CD4-positive, alpha-beta T cell treated with Interleukin-12 subunit alpha and Interleukin-12 subunit beta, for 1 hour (primary cell): Measurements from ENCODE around the gene RANBP3.
"Not testable (repeated sequence)": the region's sequence is repeated elsewhere in the genome, so short reads cannot be mapped to it uniquely, and the experiment has no call there.

ENCODE experiments used
- DNase-seq: peaks from one replicate; pipeline ENCODE4 v3.0.0-alpha.2; 2020

Gene RANBP3

DNA sequence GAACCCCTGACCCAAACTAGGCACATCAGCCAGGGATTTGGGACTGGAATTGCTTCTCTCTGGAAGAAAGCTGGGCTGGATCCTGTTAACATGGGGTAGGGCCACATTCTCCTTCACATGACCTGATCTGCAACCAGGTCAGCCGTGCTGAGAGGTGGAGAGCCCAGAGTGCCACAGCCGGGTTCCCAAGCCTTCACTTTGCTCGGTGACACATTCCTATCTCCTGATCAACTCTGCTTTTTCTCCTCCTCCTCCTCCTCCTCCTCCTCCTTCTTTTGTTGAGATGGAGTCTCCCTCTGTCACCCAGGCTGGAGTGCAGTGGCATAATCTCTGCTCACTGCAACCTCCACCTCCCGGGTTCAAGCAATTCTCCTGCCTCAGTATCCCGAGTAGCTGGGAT lies 7.9 kb upstream of the RANBP3 start:
- DNase-seq, result not testable (repeated sequence)

DNA sequence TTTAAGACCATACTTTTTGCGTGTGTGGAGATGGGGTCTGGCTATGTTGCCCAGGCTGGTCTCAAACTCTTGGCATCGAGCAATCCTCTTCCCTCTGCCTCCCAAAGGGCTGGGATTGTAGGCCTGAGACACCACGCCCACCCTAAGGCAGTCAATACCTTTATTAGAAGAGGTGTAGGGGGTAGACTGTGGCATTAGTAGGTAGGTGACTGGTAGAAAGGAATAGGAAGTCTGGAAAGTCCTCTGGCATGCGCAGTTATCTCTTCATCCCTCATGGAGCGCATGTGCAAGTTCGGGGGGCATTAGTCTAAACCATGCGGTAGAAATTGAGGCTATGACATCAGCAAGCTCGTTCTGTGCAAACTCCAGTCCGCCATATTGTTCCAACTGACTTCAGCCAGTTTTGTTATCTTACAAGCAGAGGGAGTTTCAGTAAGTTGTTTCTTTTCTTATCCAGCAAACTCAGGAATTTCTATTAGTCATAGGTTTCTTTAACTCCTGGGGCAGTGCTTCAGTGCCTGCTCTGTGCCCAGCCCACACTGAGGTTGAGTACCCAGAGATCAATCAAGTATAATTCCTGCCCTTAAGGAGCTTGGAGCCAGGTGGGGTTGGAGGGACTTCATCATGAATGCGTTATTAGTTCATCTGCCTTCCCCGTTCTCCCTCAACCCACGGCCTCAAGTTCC lies 7.3 kb upstream of the RANBP3 start:
- DNase-seq, result no peak

DNA sequence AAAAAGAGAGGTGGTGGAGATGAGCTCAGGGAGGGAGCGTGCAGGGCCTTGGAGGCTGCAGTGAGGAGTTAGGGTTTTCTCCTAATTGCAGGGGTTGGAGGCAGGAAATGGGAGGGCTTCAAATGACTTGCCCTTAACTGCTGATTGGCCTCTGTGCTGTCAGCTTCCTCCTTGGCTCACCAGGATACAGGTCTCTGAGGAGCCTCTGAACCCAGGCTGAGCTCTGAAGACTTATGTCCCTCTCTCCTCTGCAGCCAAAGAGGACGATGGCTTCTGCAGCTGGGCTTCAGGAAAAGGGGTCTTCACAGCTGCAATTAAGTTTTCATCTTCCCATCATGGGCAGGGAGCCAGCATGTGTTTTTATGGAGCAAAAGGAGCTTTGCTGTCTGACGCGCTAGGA lies 6.7 kb upstream of the RANBP3 start:
- no peak for DNase-seq

DNA sequence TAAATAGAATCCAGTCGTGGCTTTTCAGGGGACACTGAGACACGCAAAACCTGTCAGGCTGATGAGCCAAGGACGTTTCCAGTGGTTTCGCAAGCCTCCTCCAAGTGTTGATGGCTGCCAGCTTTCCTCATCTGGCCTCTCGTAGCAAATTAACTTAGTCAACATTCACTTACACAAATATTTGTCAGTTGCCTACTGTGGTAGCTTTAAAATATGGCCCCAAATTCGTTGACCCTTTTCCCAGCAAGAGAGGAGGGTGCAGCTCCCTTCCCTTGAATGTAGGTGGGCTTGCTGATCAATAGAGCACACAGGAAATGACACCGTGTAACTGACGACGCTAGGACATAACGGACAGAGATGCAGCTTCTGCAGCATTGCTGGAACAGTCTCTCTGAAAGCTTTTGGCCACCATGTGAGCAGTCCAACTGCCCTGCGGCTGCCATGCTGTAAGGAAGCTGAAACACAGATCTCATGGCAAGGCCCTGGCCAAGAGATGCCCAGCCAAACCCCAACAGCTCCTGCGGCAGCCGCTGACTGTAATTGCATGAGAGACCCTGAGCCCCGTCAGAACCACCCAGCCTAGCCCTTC lies 5.5 kb upstream of the RANBP3 start:
- no peak for DNase-seq

GRCh38 chr19:5978606-5979552 lies 939 bp upstream of the RANBP3 start:
- DNase-seq, result no peak

- DNase-seq, result no peak
Measured at GRCh38 chr19:5977222-5977784, 637 bp downstream of the RANBP3 start.

DNA sequence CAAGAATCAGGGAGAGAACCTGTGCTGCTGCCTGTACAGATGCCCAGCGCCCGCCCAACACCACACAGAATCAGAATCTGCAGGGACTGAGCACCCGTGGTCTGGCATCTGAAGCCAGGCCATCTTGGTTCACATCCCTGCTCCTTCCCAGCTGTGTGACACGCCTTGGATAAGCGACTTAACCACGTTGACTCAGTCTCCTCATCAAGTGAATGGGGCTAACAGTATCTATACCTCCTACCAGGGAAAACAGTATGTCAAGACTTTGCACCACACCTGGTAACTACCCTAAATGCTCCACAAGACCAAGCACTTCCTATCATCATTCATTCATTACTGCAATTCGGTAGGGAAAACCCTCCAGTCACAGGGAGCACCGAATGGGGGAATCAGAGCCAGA lies 1.2 kb downstream of the RANBP3 start:
- DNase-seq, result no peak

DNA sequence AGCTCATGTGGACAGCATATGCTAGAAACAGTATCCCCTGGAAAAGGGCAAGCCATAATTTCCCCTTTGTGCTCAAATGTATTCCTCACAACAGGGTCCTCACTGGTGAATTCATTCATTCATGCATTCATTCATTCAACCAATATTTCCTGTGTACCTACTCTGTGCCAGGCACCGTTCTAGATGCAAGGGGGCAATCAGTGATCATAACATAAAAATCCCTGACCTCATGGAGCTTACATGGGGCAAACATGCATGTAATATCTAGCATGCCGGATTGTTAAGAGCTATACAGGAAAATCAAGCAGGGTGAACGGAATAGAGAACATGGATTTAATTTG lies 2.6 kb downstream of the RANBP3 start:
- DNase-seq, result no peak

DNA sequence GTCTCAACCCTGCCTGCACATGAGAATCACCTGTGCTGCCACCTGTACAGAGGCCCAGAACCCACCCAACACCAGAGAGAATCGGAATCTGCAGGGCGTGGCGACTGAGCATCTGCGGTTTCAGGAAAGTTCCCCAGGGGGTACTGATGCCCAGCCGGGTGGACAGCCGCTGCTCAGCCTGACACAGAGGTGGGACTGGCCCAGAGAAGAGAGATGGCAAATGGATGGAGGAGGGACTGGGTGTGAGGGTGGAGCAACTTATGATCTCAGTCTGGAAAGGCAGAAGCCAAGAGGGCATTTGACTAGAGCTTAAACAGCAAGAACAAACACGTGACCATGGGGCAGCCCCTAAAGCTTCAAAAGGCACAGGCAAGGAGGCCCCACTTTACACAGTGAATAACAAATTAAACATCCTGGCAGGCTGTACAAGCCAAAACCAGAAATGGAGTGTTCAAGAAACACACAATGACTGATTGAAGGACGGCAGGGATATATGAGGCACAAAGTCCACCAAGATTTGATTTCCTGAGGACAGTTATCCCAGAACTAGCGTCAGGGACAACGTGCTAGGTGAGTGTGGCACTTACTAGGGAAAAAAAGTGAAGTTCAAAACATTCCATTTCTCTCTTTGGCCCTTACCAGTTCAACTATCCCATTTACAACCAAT lies 3.1 kb downstream of the RANBP3 start:
- peak; percentile 46 for DNase-seq

- no peak for DNase-seq
Measured at GRCh38 chr19:5973867-5974635, 3.9 kb downstream of the RANBP3 start.

- DNase-seq, result no peak
Measured at GRCh38 chr19:5973376-5973775, 4.6 kb downstream of the RANBP3 start.

GRCh38 chr19:5972355-5972731 lies 5.6 kb downstream of the RANBP3 start:
- no peak for DNase-seq

DNA sequence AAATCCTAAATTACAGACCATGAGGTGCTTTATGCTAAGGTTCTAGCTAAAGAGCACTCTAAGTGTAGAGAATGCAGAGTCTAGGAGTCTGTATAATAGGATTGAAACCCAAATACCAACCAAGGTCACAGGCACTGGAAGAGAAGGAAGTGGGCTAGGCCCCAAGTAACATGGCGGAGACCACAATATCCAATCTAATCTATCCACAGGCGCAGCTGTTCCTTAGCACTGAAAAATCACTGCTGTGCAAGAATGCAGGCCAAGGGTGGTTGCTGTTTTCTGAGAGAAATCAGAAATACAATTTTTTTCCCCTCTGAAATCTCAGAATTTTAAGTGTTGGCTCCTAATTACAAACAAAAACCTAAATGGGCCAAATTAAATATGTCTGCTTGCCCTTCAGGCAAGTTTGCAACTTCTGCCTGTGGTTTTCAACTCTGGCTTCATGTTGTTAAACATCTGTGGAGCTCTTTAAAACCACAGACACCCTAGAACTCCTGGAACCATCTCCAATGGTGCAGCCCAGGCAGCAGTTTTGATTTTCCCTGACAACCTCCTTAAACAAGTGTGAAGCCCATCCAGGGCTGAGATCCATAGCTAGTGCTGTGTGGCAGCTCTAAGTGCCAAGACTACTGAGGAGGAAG lies 6.1 kb downstream of the RANBP3 start:
- no peak for DNase-seq

DNA sequence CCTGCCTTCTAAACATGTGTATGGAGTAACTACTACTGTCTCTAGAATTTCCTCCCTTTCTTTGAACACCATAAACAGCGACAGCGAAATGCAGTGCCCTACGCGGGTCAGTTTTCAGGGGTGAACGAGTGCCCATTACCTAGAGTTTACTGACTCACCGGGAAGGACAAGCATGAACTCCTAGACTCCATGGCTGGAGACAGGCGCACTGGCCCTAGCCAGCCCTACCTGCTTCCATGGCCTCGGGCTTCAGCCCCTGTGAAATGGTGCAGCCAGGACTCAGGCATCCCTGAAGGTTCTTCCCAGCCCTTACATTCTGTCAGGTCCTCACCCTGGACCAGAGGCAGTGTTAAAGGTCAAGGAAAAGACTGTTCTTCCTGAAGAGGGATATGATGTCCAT lies 8.5 kb downstream of the RANBP3 start:
- DNase-seq, result no peak

DNA sequence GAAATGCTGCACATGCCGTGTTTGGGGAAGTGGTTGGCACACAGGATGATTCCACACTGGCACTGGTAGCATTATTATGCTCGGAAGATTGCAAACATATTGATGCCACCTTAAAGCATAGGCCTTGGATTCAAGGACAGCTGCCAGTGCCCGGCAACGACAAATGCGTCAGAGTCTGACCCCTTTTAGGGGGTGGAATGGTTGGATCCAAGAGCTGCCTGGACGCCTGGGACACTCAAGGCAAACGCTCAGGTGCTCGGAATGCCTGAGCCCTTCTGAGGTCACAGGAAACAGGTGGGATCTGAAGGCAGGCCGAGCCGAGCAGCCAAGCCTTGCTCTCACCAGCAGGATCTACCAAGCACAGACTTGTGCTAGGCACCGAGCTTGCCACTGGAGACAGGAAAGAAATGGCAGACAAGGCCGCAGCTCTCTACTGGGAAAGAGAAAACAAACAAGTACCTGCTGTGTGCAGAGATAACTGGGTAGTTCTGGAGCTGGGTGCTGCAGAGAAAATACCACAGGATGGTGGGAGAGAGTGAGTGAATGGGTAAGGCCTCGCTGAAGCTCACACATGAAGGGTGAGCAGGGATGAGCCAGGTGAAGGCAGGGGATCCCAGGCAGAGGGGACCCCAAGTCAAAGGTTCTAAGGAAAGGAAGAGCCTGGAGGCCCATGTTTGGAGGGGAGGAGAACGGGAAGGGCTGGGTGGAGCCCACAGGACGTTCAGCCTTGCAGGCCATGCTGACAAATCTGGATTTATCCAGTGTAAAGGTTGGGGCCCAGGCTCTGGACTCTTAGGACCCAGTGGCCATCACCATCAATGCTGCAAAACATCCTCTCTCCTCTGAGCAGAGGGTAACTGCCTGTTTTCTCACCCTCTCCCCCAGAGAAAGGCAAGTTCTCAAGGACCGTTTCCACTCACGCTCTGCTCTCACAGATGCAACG lies 9.2 kb downstream of the RANBP3 start:
- DNase-seq, result no peak

- peak; percentile 74 for DNase-seq
Measured at GRCh38 chr19:5967994-5968430, 9.9 kb downstream of the RANBP3 start.

- DNase-seq, result no peak
Measured at GRCh38 chr19:5967571-5967970, 10.4 kb downstream of the RANBP3 start.

GRCh38 chr19:5966941-5967340 lies 11.0 kb downstream of the RANBP3 start:
- no peak for DNase-seq

DNA sequence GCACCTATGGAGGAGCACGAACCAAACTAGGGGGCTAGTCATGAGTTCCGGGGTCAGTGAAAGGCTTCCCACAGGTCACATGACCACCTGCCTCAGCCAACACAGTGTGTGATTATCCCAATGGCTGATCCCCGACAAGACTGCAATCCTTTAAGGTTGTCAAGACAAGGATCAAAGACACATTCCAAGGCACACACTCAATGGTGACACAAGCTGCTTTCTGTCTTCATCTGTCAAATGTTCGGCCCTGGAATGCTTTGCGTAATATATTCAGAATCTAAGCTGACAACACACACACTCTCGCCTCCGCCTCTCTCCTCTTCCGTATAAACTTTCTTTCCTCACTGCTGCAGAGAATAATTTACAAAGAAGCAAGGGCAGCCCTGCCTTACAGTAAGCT lies 11.7 kb downstream of the RANBP3 start:
- no peak for DNase-seq

DNA sequence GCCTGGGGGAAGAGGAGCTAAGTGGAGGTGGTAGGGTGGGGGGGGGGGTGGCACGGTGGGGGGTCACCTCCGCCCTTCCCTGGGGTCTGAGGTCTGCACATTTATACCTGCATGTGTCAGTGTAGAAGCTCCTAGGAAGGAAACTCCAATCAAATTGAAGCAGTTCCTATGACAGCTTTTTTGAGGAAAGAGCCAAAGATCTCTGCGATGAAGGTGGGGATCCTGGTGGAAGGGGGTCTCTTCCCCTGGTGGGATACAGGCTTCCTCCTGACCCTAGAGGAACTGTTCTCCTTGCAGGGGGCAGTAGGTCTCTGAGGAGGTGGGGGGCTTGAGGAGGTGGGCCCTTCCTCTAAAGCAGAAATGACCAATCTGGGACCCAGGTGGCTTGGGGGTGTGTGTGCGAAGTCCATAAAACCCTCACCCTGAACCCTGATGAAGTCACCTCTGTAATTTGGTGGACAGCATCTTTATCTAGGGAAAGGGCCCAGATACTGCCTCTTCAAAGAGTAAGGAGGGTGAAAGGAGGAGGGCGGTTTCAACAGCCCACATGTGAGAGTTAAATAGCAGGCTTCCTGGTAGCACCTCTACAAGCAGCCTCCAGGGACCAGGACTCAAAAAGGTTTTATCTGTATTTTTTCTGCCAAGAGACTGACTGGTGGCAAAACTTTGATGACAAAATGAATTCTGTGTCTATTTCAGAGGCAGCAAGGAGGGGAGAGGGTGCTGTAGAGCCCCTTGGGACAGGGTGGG lies 12.9 kb downstream of the RANBP3 start:
- DNase-seq, result no peak
